Measurements from ENCODE around the gene KIF1C.
"Not testable (repeated sequence)": the region's sequence is repeated elsewhere in the genome, so short reads cannot be mapped to it uniquely, and the experiment has no call there.

KIF1C gene

DNA sequence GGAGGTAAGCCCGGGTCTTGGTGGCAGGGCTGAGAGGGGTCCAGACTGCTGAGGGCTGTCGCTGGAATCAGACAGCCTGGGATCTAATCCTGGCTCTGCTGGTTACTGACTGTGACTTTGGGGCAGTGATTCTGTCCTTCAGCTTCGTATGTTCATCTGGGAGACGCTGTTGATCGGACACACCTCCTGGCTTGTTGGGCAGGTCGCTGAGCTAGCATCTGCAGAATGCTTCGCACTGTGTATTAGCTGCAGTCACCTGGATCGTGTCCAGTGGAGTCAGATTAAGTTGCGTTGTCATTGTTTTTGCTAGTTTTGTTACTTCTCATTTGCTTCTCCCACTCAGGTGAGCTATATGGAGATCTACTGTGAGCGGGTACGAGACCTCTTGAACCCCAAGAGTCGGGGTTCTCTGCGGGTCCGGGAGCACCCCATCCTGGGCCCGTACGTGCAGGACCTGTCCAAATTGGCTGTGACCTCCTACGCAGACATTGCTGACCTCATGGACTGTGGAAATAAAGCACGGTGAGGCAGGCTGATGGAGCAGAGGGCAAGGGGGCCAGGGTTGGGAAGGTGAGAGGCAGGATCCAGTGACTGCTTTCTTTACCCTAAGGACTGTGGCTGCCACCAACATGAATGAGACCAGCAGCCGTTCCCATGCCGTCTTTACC is 4.5 kb downstream of the KIF1C start:
- no peak for DNase-seq

DNA sequence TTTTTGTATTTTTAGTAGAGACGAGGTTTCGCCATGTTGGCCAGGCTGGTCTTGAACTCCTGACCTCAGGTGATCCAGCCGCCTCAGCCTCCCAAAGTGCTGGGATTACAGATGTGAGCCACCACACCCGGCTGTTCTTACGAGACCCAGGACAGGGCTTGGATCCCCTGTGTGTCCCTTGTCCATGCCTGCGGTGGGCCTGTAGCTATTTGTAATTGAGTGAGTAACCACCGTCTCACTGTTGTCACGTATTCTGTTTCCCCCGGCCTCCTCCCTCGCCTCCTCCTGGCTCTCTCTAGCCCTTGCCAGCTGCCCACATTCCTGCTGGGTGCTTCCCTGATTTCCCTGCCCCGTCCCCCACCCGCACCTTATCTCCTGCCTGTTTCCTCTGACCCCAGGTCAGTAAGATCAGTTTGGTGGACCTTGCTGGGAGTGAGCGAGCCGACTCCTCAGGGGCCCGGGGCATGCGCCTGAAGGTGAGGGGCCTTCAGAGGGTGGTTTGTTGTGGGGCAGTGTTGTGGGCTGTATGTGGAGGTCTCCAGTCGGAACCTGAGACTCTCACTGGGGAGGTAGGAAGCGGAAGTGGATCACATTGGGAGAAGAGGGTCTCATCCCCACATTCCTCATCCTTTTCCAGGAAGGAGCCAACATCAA is 5.6 kb downstream of the KIF1C start:
- DNase-seq = no peak

DNA sequence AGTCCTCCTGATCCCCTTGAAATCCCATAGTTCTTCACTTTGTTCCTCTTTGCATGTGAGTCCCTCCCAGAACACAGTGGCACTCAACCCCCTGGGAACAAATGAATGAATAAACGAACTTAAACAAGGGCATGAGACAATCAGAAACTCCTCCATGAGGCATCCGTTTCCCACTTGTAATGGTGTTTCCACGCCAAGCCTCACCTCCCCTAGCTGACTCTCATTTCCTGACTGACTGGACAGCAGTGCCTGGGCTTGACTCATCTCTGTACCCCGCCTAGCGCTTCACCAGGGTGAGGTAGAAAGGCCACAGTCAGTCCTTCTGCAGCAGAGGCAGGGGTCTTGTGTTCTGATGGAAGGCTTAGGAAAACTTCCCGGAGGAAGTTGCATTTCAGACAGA is 14.2 kb downstream of the KIF1C start:
- DNase-seq = no peak

DNA sequence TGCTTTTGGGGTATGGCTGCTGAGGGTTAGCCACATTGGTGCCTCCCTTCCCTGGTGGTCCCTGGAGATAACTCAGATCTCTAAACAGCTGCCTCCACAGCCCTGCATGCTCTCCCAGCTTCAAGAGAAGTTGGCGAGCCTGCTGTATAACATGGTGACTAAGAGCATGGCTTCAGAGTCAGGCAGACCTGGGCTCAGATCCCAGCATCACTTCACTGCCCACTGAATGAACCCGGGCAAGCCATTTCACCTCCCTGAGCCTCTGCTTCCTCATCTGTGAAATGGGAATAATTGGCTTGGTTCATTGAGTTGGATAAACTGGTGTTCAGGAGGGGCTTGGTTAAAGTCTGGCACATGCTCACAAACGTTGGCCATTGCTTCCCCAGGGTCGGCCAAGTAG is 16.6 kb downstream of the KIF1C start:
- no peak for DNase-seq

DNA sequence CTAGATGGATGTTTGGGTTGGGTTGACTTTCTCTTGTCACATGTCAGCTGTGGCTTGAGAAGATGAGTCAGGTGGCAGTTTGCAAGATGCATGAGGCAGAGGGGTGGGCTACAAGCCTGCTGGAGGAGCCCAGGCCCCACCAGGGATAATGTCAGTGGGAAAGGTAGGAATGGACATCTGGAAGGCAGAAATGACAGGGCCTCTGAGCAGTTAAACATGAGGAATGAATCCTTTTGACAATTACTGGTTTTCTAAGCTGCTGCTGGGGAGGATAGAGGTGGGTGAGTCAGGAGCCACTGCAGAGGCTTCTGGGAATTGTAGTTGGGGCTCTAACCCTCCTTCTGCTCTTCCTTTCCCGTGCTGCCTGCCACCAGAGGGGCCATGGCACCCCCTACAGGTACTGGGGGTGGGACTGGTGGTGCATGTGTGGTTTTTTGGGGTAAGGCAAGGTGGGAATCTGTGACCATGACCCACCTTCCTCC is 21.8 kb downstream of the KIF1C start:
- DNase-seq = no peak

DNA sequence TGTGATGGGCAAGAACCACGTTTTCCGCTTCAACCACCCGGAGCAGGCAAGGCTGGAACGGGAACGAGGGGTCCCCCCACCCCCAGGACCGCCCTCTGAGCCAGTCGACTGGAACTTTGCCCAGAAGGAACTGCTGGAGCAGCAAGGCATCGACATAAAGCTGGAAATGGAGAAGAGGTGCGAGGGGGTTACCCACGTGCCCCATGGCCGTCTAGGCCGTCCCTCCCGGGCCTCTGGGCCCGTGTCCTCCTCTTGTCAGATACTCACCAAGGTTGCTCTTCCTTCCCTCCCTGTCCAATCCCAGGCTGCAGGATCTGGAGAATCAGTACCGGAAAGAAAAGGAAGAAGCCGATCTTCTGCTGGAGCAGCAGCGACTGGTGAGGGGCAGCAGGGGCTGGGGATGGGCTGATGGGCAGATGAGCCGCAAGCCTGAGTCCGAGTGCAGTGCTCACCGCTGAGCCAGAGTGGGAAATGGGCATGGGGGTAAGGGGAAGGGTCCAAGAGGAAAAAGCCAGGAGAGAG is 22.8 kb downstream of the KIF1C start:
- no peak for DNase-seq

DNA sequence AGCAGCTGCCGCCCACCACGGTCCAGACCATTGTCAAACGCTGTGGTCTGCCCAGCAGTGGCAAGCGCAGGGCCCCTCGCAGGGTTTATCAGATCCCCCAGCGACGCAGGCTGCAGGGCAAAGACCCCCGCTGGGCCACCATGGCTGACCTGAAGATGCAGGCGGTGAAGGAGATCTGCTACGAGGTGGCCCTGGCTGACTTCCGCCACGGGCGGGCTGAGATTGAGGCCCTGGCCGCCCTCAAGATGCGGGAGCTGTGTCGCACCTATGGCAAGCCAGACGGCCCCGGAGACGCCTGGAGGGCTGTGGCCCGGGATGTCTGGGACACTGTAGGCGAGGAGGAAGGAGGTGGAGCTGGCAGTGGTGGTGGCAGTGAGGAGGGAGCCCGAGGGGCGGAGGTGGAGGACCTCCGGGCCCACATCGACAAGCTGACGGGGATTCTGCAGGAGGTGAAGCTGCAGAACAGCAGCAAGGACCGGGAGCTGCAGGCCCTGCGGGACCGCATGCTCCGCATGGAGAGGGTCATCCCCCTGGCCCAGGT is 24.5 kb downstream of the KIF1C start:
- DNase-seq = no peak

DNA sequence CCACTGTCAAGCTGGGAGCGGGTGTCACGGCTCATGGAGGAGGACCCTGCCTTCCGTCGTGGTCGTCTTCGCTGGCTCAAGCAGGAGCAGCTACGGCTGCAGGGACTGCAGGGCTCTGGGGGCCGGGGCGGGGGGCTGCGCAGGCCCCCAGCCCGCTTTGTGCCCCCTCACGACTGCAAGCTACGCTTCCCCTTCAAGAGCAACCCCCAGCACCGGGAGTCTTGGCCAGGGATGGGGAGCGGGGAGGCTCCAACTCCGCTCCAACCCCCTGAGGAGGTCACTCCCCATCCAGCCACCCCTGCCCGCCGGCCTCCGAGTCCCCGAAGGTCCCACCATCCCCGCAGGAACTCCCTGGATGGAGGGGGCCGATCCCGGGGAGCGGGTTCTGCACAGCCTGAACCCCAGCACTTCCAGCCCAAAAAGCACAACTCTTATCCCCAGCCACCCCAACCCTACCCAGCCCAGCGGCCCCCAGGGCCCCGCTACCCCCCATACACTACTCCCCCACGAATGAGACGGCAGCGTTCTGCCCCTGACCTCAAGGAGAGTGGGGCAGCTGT is 25.9 kb downstream of the KIF1C start:
- DNase-seq = no peak

DNA sequence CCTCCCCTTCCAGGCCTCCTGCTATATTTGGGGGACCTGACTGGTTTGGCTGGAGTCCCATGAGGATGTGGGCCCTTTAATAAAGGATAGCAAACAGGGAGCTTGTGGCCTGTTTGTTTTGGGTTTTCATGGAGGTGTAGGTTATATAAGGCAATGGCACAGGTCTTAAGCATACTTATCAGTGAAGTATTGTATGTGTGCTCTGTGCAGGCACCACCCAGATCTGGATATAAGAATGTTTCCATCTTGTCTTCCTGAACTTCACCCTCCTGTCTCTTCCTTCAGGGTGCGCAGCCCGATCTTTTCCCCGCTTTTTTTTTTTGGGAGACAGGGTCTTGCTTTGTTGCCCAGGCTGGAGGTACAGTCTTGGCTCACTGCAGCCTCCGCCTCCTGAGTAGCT is 26.9 kb downstream of the KIF1C start:
- DNase-seq = no peak

DNA sequence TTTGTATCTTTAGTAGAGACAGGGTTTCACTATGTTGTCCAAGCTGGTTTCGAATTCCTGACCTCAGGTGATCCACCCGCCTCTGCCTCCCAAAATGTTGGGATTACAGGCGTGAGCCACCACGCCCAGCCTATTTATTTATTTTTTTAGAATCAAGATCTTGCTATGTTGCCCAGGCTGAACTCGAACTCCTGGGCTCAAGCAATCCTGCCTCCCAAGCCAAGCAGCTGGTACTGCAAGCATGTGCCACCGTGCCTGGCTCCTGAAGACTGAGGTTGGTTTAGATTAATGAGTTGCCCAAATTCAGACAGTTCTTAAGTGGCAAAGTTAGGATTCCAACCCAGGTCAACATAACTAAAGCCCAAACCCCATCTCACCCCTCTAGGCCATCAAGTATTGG is 29.5 kb downstream of the KIF1C start:
- DNase-seq = no peak

DNA sequence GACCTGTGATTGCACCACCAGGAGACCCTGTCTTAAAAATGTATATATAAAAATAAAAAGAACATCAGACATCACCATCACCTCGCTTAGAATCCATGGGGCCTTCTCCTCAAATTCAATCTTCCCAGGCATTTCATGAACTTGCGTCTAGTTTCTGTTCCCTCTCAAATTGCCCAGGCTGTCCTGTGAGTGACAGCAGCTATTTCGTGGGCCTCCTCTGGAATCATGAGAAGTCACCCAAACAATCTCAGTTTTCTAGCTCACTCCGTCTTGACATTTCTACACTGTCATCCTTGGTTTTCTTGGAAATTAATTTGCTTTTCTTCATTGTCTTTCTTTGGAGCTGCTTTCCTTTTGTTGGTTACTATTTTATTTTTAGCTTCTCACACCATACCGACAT is 30.2 kb downstream of the KIF1C start:
- no peak for DNase-seq

DNA sequence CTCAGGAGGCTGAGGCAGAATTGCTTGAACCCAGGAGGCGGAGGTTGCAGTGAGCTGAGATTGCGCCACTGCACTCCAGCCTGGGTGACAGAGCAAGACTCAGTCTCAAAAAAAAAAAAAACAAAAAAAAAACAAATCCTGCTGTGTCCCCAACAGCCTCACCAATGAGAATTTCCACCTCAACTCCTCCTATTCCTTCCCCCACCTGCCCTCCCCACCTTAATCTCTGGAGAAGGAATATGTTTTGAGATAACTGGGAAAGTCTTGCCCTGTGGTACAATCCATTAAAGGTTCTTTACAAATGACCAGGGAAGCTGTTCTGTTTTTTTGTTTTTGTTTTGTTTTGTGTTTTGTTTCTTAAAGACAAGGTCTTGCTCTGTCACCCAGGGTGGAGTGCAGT is 32.4 kb downstream of the KIF1C start:
- DNase-seq = not testable (repeated sequence)

DNA sequence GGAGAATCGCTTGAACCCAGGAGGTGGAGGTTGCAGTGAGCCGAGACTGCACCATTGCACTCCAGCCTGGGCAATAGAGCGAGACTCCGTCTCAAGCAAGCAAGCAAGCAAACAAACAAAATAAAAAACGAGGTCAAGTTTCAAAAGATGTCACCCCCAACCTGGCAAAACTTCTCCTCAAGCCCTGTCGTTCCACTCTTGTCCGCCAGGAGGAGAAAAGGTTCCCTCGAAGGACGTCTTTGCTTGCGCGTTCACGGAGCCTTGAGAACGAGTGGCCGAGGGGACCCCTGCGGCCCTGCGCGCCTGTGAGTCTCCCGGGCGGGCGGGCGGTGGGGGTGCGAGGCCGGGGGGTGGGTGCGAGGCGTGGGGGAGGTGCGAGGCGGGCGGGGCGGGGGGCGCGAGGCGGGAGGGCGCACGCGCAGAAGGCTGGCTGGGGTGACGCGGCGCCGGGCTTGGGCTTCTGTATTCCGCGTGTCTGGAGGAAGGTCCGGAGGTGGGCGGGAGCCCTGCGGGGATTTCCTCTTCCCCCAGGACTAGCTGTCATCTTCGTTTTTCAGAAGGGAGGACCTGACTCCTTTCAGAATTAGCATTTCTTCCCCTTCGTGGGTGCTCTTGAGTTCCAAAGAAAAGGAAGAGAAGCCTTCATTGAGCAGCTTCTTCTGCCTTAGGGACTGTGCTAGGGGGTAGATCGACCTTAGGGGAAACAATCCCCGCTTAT is 33.8 kb downstream of the KIF1C start:
- DNase-seq = peak; percentile 5

DNA sequence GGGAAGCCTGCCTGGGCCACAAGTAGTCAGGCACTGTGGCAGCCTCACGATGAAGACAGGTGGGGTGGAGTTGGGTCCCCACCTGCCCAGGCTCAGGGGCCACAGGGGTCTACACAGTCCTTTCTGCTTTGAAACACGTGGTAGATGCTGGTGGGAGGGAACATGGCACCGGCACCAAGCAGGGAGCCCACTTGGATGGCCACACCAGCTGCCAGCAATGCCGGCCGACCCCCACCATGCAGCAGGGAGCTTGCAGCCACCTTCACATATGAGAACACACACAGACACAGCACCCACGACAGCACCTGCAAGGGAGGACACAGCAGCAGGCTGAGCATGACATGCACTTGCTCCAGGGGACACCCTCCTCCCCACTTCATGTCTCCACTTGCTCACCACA is 35.1 kb downstream of the KIF1C start:
- no peak for DNase-seq

DNA sequence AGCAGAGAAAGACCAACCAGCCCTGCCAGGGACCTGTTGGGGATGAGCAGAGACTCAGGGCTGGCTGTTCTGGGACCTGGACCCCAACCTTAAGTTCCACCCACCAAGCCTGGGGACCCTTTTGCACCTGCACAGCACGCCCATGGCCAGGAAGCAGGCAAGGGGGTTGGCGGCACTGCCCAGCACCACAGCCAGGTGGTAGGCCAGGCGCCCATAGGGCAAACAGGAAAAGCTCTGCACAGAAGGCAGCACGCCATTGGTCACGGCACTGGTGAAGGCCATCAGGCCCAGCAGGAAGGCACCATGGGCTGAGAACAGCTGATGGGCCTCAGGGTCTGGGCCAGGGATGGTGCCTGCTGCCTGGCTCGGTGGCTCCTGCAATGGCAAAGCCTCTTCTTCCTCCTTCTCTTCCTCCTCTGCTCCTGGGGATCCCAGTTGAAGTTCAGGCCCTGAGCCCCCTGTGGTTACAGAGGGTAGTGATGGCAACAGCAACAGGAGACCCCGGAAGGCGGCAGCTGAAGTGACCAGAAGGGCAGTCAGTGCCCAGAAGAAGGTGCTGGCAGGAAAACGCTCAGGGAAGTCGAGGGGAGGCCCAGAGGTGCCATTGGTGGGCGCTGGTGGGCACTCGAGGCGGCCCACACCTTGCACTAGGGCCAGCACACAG is 35.7 kb downstream of the KIF1C start:
- DNase-seq = no peak

DNA sequence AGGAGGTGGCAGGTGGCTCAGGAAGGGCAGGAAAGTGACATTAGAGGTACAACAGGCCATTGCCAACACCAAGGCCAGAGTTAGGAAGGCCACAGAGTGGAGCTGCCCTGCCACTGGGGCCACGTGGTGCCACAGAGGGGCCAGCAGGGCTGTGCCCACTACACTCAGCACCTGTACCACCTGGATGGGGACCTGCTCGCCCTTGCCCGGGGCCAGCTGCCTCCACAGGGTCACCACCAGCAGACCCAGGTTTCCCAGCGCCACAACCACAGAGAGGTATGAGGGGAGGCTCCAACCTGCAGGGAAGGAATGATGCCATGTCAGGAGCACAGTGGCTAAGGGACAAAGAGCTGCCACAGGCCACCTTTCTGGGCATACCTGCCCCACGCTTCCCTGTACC is 36.3 kb downstream of the KIF1C start:
- no peak for DNase-seq

DNA sequence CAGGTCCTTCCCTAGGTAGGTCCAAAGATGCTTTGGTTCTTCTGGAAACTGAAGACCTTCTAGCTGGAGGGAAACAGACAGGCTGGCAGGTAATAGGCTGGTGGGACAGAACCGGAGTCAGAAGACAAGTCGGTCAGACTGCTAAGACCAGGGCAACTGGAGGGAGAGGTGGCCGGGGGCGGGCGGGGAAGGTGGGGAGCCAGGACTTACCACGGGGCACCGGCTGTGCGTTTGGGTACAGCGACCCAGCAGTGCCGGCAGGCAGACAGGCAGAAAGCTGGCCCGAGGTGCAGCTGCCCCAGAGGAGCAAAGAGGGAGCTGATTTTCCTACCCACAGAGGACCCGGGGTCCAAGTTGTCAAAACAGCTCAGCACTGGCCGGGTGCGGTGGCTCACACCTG is 36.9 kb downstream of the KIF1C start:
- DNase-seq = no peak

DNA sequence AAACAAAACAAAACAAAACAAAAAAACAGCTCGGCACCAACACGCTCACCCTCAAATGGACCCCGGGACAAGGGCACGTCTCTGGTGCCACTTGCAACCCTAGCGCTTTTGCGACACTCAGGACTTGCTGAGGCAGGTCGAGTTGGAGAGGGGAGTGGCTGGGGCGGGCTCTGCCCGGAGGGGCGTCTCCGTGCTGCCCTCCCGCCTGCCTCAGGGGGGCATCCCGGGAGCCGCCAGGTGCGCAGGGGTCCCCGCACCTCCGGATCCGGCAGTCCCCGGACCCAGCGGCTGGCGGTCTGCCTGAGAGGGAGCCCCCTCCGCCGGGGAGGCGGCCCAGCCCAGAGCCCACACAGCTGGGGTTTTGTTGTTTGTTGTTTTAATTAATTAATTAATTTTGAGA is 37.6 kb downstream of the KIF1C start, which contains the start of gene SLC52A1:
Gene SLC52A1 (minus strand): TSS at position 112 of the 400 bp plus-strand sequence. CDS start 820 bp downstream, outside the sequence.
- no peak for DNase-seq

DNA sequence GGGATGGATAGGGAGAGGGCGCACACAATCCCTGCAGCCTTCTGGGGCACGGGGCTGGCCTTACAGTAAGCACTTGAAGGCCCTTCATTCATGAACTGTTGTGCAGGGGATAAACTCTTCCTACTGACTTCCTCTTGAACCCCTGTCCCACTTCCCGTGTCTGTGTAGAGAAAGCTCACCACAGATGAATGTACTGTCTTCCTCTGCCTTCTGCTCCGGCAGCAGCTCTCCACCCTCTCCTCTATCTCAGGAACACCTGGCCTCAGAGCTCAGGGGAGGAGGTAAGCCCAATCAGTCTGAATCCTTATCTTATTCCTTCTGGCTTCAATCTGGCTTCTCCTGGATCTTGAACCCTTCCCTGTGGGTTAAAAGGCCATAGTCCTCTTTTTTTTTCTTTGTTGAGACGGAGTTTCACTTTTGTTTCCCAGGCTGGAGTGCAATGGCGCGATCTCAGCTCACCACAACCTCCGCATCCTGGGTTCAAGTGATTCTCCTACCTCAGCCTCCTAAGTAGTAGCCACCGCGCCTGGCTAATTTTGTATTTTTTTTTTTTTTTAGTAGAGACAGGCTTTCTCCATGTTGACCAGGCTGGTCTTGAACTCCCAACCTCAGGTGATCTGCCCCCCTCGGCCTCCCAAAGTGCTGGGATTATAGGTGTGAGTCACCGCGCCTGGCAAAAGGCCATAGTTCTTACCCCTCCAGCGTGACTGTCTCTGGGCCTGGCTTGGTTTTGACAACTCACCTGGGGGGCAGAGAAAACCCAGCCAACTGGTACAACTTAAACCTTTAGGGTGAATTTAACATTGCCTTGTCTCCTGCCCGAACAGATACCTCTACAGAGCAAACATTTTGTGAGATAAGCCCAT is 44.6 kb downstream of the KIF1C start:
- no peak for DNase-seq

DNA sequence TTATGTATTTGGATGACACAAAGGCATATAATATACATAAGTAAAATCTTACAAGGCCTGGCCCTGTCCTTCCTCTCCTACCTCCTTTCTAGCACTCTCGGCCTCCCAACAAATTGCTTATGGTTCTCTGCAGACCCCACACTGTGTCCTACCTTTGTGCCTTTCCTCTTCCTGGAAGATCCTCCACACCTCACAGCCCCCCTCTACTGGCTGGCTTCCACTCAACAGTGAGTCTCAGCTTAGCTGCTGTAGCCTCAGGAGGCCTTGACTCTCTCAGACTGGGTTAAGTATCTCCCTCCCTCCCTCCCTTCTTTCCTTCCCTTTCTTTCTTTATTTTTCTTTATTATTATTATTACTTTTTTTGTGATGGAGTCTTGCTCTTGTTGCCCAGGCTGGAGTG is 45.8 kb downstream of the KIF1C start:
- no peak for DNase-seq

DNA sequence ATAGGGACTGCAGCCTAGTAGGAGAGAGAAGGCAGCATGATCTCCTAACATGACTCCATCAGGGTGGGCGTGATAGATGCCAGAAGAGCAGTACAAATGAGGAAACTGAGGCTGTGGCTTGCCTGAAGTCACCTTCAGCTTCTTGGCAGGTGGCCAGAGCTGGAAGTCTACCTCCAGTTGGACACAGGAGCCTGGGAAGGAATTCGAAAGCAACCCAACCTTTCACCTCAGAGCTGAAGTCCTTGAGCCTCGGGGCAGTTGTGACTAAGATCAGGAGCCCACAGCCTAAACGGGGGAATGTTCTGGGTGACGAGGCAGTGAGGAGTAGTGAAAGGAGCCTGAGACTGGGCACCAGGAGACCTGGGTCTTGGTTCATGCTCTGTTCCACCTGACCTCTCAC is 46.9 kb downstream of the KIF1C start:
- DNase-seq = no peak

DNA sequence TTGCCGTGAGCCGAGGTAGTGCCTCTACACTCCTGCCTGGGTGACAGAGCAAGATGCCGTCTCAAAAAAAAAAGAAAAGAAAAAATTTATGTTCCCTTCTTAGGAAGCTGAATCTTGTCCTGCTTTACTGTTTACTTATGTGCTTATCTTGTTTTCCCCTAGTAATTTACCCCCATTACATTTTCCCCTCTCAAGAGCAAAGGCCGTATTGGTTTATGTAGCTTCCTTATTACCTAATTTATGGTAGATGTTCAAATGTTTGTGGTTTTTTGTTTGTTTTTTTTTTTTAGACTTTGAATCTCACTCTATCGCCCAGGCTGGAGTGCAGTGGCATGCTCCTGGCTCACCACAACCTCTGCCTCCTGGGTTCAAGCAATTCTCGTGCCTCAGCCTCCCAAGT is 47.7 kb downstream of the KIF1C start:
- no peak for DNase-seq

Measured in NCI-H2029 (cell line).